SW480 (cell line): ENCODE results near the gene RTN4RL1.
"Not testable (repeated sequence)": the region's sequence is repeated elsewhere in the genome, so short reads cannot be mapped to it uniquely, and the experiment has no call there.

ENCODE experiments used
- DNase-seq: peaks from one replicate; pipeline ENCODE4 v3.0.0-alpha.2; 2016; ENCODE audit warnings: low spot score

The RTN4RL1 gene

GRCh38 chr17:2025622-2026309 lies 632 bp upstream of the RTN4RL1 start:
- peak; percentile 75 for DNase-seq

DNA sequence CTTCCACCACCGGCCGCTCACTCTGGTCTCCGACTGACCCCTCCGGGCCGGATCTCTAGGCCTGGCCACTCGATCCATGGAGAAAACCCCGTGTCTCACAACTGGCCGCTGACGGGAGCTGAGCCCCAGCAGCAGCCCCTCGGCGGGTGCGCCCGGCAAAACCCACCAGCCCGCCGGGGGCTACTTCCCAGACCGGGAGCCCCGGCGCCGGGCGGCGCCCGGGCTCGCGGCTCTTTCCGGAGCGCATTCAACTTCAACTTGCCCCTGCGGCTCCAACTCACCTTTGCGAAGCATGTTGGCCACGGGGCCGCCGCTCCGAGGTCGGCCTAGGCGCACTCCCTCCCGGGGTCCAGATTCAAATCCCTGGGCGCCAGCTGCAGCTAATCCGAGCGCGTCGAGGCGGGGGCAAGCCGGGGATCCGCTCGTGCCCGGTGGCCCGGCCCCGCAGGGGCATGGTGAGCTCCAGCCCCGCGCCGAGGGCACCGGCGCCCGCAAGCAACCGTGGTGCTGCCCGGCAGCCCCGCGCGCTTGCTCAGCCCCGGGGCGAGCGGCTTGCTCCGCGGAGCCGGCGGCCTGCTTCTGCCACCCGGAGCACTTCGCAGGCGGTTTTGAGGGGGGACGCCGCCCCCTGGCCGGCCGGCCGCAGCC lies 438 bp downstream of the RTN4RL1 start:
- DNase-seq = no peak

DNA sequence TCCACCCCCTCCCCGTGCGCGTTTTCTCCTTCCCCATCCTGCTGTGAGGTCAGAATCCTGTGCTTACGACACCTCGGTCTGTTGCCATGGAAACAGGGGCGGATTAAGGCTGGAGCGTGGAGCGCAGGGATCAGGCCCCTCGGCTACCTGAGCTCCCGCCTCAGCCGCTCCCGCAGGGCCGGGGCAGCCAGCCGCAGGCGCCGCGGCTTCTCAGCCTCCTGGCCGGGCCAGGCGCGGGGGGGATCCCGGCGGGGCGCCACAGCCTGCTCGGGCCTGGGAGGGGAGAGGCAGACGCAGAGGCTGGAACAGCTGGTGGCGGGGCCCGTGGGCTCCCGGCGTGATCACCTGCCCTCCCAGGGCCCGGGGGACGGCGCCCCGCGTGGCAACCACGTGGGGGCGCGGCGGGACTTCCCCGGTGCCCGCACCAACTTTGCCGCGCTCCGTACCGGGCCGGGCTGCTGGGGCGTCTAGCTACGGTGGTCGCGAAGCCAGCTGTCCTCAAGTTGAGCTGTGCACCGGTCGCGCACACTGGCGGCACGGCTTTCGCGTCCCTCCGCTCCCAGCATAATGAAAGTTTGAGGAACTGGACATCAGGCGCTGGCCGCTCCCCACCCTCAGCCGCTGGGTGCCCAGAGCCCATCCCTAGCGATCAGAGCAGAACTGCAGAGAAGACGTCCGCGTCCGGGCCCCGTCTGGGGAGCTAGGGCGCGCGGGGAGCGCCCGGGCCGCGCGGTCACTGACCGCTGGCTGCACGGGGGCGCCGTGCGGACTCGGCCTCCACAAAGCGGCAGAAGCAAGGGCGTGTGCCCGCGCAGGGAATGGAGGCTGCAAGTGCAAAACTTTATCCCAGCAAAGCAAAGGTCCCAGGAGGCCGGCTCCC lies 1.2 kb downstream of the RTN4RL1 start:
- DNase-seq = no peak

DNA sequence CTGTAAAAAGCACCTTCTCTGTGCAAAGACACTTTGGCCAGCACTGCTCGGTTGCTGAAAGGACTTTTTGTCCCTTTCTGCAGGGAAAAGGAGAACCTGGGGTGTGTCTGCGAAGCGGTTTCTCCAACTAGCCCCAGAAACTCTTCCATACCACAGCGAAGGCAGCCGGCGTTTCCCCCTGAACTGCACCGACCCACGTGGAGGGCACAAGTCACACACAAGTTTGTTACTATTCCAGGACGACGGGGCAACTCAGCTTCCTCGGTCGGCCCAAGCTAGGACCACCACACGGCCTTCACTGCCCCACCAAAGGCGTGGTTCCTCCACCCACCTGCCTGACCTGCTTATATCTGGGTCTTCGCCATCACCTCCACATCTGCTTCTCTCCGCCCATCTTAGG lies 1.9 kb downstream of the RTN4RL1 start:
- DNase-seq = no peak

DNA sequence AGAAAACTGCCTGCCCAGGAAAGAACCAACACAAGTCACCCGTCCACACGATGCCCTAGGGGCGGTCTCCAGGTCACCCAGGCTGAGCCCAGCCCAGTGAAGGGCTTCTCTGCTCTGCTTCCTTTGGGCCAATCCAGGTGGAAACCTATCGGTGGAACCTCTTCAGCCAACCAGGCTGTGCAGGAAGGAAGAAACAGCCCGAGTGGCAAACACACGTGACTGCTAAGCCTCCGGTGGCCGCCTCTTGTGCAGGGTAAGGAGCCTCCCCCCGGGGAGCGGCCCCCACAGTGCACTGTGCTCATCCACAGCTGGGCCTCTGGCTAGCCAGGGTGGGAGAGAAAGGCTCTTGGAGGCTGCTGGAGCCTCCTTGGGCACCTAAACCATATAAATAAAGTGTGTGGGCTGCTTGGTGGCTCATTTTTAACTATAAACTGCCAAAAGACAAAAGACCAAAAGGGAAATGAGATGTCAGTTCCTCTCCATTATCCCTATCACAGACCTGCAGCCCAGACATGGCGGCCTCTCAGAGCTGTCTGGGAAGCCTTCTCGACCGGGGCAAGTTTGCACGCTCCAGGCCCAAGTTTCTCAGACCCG lies 2.4 kb downstream of the RTN4RL1 start:
- no peak for DNase-seq

DNA sequence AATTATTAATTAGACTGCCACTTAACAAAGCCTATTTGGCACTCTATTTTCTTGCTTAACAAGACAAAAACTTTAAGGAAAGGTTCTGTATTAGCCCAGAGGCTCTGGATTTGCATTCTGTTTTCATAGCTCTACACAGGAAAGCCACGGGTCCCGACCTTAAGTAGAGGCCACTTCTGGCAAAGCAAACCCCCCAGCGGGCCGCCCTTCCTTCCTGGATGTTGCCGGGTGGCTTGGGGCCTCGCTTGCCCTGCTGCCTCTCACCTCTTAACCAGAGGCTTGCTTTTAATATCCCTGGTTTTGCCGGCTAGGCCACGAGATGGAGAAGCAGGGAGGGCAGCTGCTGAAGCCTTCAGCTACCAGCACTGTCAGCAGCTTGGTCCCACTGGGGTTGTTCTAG lies 4.4 kb downstream of the RTN4RL1 start:
- DNase-seq = no peak

DNA sequence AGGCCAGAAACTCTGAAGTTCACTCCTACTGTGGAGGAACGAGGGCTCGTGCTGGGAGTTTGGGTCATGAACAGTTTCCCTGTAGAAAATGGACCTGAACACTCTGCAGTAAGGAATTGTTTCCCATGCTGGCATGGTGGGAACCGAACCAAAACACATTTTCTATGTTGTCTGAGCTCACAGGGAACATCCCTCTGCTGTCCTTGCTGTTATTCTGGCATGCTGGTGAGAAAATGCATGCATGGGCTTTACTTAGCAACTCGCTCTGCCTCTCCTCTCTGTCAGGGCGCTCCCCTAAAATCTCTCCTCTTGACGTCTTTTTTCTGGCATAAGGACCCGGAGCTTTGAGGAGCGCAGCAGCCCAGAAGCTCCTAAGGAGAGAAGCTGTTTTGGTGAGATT lies 5.4 kb downstream of the RTN4RL1 start:
- no peak for DNase-seq

DNA sequence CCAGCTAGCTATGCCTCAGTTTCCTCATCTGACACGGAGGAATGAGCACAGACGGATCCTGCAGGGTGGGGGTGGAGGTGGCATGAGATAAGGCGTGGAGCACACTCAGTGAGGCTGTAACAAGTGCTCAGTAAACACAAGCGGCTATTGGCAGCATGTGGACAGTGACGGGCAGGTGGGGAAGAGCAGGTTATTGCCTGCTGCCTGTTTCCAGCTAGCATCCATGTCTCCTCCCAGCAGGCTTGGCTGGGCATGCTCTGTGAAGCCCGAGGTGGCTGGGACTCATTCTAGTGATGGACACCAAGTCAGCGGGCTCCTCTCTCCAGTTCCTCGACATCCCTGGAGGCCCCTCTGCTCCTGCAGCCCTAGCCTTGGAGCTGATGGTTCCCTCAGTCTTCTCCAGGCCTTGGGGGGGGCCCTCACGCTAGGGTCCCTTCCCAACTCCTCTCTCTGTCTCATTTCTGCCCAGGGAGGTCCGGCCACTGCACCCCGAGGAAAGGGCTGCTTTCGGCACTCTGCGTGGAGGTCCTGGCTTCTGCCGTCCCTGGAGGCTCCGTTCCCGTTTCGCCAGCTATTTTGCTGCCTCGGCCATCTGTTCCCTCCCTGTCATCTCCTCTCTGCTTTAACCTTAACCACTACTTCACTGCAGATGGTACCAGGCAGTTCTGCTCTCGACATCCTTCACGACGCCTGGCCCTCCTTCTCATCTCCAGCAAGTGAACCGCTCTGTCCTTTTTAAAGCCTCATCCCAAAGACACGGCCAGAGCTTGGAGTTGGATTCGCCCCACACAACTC lies 6.2 kb downstream of the RTN4RL1 start:
- DNase-seq = no peak

- DNase-seq = no peak
These were observed 7.7 kb downstream of the RTN4RL1 start for GRCh38 chr17:2017274-2017941.

GRCh38 chr17:2016494-2016893 lies 8.6 kb downstream of the RTN4RL1 start:
- DNase-seq = no peak

GRCh38 chr17:2015314-2015713 lies 9.8 kb downstream of the RTN4RL1 start:
- no peak for DNase-seq

DNA sequence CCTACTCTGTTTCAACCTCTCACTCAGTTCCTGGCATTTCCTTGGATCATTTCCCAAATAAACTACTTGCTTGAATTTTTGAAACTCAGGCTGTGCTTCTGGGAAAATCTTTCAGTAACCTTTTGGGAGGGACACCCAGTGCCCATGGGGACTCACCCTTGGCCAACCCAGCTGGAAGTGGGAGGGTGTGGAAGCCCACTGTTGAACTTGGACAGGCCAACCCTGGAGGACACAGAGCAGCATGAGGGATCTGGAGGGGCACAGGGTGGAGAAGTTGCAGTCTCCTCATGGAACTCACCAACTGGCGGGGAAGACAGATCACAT lies 11.2 kb downstream of the RTN4RL1 start:
- no peak for DNase-seq

DNA sequence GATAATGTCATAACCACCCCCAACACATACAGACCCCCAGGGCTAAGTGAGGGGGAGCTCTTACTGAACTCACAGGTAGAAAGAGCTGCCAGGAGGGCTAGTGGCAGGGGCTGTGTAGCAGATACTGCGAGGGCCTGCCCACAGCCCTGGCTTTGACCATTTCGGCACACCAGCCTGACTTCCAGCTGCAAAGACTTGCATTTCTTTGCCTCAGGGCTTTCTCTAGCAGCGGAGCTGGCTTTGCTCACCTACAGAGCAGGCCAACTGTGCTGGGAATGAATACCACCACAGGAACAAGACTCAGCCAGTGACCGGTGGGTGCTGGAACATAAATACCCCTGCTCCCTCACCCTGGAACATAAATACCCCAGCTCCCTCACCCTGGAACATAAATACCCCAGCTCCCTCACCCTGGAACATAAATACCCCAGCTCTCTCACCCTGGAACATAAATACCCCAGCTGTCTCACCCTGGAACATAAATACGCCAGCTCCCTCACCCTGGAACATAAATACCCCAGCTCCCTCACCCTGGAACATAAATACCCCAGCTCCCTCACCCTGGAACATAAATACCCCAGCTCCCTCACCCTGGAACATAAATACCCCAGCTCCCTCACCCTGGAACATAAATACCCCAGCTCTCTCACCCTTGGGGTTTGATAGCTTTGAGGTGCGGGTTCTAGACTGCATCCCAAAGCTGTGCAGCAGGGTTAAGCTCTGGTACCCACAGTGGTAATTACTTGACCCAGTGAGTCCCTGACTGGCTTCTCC lies 11.7 kb downstream of the RTN4RL1 start:
- DNase-seq = not testable (repeated sequence)

DNA sequence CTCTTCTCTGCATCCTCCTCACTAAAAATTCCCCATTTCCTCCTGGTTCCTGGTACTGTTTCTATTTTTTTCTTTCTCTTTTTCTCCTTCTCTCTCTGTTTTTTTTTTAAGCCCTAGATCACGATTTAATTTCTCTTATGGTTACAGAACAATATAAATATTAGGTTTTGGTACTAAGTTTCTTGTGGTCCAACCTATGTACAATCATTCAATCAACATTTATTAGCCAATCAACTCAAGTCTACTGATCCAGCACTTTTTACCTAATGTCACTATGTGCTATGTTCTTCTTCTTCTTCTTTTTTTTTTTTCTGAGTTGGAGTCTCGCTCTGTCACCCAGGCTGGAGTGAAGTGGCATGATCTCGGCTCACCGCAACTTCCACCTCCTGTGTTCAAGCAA lies 12.6 kb downstream of the RTN4RL1 start:
- no peak for DNase-seq

- DNase-seq = no peak
These were observed 13.4 kb downstream of the RTN4RL1 start for GRCh38 chr17:2011411-2012371.

DNA sequence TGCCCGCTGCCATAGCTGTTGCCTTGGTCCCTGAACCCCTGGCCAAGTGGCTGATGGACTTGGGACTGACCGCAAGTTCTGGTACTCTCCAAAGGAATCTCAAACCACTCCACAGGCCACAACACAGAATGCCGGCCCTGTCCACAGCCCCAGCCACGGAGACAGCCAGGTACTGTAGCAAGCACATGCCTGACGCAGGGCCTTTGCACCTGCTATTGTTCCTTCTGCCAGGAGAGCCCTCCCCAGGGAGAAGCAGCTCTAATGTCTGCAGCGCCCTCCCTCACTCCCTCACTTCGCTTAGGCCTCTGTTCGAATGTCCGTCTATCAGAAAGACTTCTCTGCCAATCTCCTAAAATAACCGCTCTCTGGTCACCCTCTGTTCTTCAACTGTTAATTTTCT lies 15.4 kb downstream of the RTN4RL1 start:
- no peak for DNase-seq

DNA sequence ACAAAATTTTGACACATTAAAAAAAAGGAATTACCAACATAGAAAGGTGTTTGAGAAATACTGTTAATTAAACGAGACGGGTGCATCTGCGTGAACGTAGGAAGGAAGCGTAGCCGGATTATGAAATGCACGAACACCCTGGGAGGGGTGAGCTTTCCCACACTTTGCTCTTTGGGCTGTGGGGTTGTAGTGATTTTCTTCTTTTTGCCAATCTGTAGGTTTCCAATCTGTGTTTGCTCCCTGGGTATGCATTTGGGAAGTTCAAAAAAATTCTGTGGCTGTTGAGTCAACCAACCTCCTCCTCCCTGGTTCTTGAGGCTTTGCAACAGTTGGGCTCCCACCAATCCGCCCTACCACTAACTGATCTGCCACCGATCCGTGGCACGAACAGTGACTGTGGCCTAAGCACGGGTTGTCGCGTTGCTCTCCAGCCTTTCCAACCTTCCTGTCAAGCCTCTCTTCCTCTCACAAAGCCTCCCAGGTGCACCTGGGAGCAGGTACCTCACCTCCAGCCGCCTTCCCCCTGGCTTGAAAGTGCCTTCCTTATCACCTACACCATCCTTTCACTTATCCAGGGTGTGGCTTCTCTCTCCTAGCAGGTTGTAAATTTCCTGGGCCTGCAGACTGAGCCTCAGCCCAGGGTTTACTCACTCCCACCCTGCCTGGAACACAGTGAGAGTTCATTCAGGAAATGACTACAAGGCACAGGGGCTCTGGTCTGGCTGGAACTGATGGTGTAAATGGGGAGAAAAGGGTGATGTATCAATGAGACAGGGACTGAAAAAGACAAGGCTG lies 16.6 kb downstream of the RTN4RL1 start:
- no peak for DNase-seq

- DNase-seq = no peak
These were observed 20.6 kb downstream of the RTN4RL1 start for GRCh38 chr17:2004435-2004952.
